Karpas-422 (cell line): ENCODE measurements around the gene FBXO10. TPM values are rescaled to one million over a fixed set of nuclear protein-coding genes. Genes with fewer than 3 reads are reported as not detected.

ENCODE experiments used
- DNase-seq: peaks from one replicate; pipeline ENCODE4 v3.0.0-alpha.2; 2015
- H2AFZ ChIP-seq: fragments of 200-600 bp; sonication (generic); 2 replicates; pipeline ENCODE4 v1.6.1; 2014; ENCODE audit warnings: antibody characterized with exemption, low read length, mixed read lengths
- H3K27ac ChIP-seq: fragments of 200-600 bp; sonication (generic); 2 replicates; pipeline ENCODE4 v1.5.1; 2014; ENCODE audit warnings: mild to moderate bottlenecking, low read length, moderate library complexity
- H3K27me3 ChIP-seq: fragments of 200-600 bp; sonication (generic); 2 replicates; pipeline ENCODE4 v1.6.1; 2014; ENCODE audit warnings: low read length, mixed read lengths
- H3K36me3 ChIP-seq: fragments of 200-600 bp; sonication (generic); 2 replicates; pipeline ENCODE4 v1.6.1; 2014; ENCODE audit warnings: low read length, mixed read lengths; ENCODE audit not compliant: insufficient read depth
- H3K4me1 ChIP-seq: fragments of 200-600 bp; sonication (generic); 2 replicates; pipeline ENCODE4 v1.6.1; 2014; ENCODE audit warnings: mild to moderate bottlenecking, low read length, mixed read lengths
- H3K4me2 ChIP-seq: fragments of 200-600 bp; sonication (generic); 2 replicates; pipeline ENCODE4 v1.6.1; 2014; ENCODE audit warnings: low read length, low read depth, mild to moderate bottlenecking; ENCODE audit not compliant: poor library complexity, severe bottlenecking
- H3K4me3 ChIP-seq: fragments of 200-600 bp; sonication (generic); 2 replicates; pipeline ENCODE4 v1.5.1; 2014; ENCODE audit warnings: mild to moderate bottlenecking, antibody characterized with exemption, low read length, mixed read lengths
- H3K79me2 ChIP-seq: fragments of 200-600 bp; sonication (generic); 2 replicates; pipeline ENCODE4 v1.6.1; 2014; ENCODE audit warnings: mild to moderate bottlenecking, low read length, mixed read lengths
- H3K9ac ChIP-seq: fragments of 200-600 bp; sonication (generic); 2 replicates; pipeline ENCODE4 v1.6.0; 2014; ENCODE audit warnings: low read length
- H3K9me2 ChIP-seq: fragments of 200-600 bp; sonication (generic), shearing (Covaris generic); replicated peaks from 2 replicates; pipeline ENCODE4 v1.6.0; 2014; ENCODE audit warnings: mild to moderate bottlenecking, low read length, moderate library complexity; ENCODE audit not compliant: insufficient read depth
- H3K9me3 ChIP-seq: fragments of 300-700, 200-600 bp; sonication (generic); 2 replicates; pipeline ENCODE4 v1.6.1; 2014; ENCODE audit warnings: low read length, mixed read lengths
- H4K20me1 ChIP-seq: fragments of 200-600 bp; sonication (generic); 2 replicates; pipeline ENCODE4 v1.6.1; 2014; ENCODE audit warnings: mild to moderate bottlenecking, antibody characterized with exemption, low read length, low read depth; ENCODE audit not compliant: insufficient read depth
- total RNA-seq: library from RNA; depleted of rRNA; stranded (reverse); fragments of >200 nt; shearing (Covaris generic); gene quantifications from 2 replicates; pipeline ENCODE4 v1.2.3, GENCODE V29; 2014; ENCODE audit warnings: low replicate concordance

The FBXO10 gene
- total RNA-seq, 1 experiment from 2014 or later = 25.8 TPM

DNA sequence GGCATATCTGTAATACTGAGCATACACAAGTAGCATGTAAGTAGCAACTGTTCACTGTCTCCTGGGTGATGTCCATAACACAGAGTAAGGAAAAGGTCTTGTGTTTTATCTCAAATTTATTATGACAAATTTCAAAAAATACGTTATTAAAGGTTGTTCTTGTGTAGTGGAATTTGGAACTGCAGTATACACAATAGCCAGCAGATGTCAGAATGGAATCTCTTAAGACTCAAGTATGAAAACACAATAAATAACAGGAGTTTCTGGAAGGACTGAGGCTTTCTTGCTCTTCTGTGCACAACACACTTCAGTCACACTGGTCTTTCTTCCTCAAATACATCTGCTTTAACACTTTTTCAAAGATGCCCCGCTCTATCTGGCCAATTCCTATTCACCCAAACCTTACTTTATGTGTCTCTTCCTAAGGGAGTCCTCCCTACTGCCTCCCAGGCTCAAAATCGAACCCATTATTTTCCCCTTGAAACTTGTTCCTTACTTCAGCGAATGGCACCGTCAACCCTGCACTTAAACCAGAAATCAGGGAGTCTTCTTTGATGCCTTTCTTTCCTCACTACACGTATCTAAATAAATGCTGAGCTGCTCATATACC is 6.5 kb upstream of the FBXO10 start:
- Histone ChIP-seq H4K20me1 (peaks cover 21% of the 10 kb centered on the region), H3K4me1 (peaks cover 44% of the 10 kb centered on the region), H3K36me3 (peaks cover 55% of the 10 kb centered on the region), H3K4me3 (no peak overlapping the region), H3K9me3 (no peaks in the 10 kb centered on the region), H3K27ac (no peak overlapping the region), H3K4me2 (no peak overlapping the region), H3K79me2 (peaks cover 71% of the 10 kb centered on the region), H3K9ac (no peak overlapping the region), H3K9me2 (no peaks in the 10 kb centered on the region), H2AFZ (no peak overlapping the region), H3K27me3 (no peaks in the 10 kb centered on the region)
- peak; percentile 78 for DNase-seq

DNA sequence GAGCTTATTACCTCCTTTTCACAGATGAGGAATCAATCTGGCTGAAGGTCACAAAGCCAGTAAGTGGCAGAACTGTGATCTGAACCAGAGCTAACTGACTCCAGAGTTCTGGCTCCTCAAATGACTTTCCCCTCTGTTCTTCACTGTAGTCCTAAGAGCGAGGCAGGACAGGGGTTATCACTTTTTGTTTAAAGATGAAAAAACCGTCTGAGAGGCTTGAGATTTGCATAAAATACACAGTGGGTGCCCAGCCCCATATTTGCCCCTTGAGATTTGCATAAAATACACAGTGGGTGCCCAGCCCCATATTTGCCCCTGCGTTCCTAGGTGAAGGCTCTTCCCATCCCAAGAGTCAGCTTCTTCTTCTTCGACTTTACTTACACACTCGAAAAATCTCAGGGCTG is 667 bp downstream of the FBXO10 start:
- Histone ChIP-seq H3K79me2 (peaks cover 56% of the 10 kb centered on the region), H3K9me3 (no peaks in the 10 kb centered on the region), H4K20me1 (peaks cover 6% of the 10 kb centered on the region; the same call in 1 of the 2 replicates), H3K9me2 (no peaks in the 10 kb centered on the region), H3K4me1 (peaks cover 38% of the 10 kb centered on the region), H3K27me3 (no peaks in the 10 kb centered on the region), H2AFZ (no peak overlapping the region), H3K4me3 (peak overlapping the region; percentile 67), H3K27ac (peak overlapping the region; percentile 71), H3K4me2 (peak overlapping the region; percentile 92), H3K36me3 (peaks cover 8% of the 10 kb centered on the region; the same call in 1 of the 2 replicates), H3K9ac (peak overlapping the region; percentile 73)
- peak; percentile 80 for DNase-seq

DNA sequence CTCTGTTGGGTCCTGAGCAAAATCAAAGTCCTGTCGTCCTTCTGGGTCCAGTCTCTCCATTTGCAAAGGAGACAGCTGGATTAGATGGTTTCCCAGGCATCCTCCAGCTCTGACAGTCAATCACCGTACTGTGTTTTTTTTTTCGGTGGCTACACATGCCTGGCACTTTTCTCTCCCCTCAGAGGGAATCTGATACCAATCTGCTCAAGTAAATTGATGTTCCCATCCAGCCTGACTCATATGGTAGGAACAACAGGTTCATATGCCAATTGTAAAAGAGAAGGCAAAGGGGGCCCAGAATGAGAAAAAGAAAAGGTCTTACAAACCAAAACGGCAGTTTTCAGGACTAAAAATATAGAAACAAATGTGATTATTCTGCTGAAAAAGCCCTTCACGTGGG is 1.2 kb downstream of the FBXO10 start:
- H3K27me3 ChIP-seq = no peaks in the 10 kb centered on the region
- peaks cover 6% of the 10 kb centered on the region; the same call in 1 of the 2 replicates for H4K20me1 ChIP-seq
- H3K36me3 ChIP-seq = peaks cover 8% of the 10 kb centered on the region; the same call in 1 of the 2 replicates
- no peaks in the 10 kb centered on the region for H3K9me3 ChIP-seq
- peak overlapping the region; percentile 71 for H3K27ac ChIP-seq
- H3K79me2 ChIP-seq = peaks cover 57% of the 10 kb centered on the region
- peak overlapping the region; percentile 92 for H3K4me2 ChIP-seq
- DNase-seq = no peak
- H3K4me3 ChIP-seq = peak overlapping the region; percentile 67
- H3K9me2 ChIP-seq = no peaks in the 10 kb centered on the region
- peak overlapping the region; percentile 73 for H3K9ac ChIP-seq
- no peak overlapping the region for H2AFZ ChIP-seq
- H3K4me1 ChIP-seq = peaks cover 38% of the 10 kb centered on the region

DNA sequence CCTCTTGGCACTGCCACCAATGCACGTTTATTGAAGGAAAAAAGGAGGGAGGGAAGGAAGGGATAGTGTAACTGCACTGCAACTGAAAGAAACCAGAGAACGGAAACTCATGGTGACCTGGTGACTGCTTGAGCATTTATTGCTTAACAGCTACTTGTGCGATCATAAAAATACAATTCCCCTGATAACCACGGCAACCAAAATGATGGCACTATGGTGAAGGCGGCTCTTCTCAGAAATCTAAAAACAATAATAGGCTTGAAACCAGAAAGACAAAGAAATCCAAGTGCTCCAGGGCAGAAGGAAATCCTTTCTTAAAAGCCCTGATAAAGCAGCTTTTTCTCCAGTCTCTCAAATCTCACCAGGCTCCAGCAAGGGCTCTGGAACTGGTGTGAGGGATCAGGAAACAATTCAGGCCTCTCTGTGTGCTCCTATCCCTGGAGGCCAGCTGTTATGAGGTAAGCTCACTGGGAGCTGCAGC is 1.9 kb downstream of the FBXO10 start:
- Histone ChIP-seq H3K4me1 (peaks cover 38% of the 10 kb centered on the region), H3K9me3 (no peaks in the 10 kb centered on the region), H3K9me2 (no peaks in the 10 kb centered on the region), H3K4me3 (no peak overlapping the region), H3K9ac (0 out of 2 replicates have a peak overlapping the region, but pooled peaks have one; percentile 73), H3K79me2 (peaks cover 62% of the 10 kb centered on the region), H3K27me3 (no peaks in the 10 kb centered on the region), H3K36me3 (peaks cover 8% of the 10 kb centered on the region; the same call in 1 of the 2 replicates), H3K4me2 (peak overlapping the region; percentile 92), H2AFZ (no peak overlapping the region), H4K20me1 (peaks cover 6% of the 10 kb centered on the region; the same call in 1 of the 2 replicates), H3K27ac (no peak overlapping the region)
- DNase-seq = no peak

DNA sequence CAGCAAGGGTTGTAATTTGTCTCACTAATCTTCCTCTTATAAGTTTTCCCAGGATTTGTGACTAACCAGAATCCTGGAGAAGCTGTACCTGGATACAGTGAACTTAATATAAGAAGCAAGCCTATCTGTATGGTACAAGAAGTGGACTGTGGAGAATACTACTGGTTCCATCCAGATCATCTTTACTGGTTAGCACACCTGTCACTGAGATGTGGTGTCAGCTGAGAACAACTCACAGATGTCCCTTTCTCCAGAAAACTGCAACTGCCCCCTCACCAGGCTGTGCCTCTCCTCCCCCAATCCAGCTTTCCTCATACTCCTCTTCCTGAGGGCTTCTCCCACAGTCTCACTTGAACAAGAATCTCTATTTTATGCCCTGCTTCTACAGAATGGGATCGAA is 4.9 kb downstream of the FBXO10 start:
- DNase-seq = no peak
- H3K4me3 ChIP-seq = no peak overlapping the region
- peaks cover 6% of the 10 kb centered on the region; the same call in 1 of the 2 replicates for H4K20me1 ChIP-seq
- peaks cover 61% of the 10 kb centered on the region for H3K79me2 ChIP-seq
- H3K4me1 ChIP-seq = peaks cover 36% of the 10 kb centered on the region
- H2AFZ ChIP-seq = no peak overlapping the region
- H3K4me2 ChIP-seq = no peak overlapping the region
- H3K27ac ChIP-seq = no peak overlapping the region
- H3K9ac ChIP-seq = no peak overlapping the region
- H3K9me3 ChIP-seq = no peaks in the 10 kb centered on the region
- H3K27me3 ChIP-seq = no peaks in the 10 kb centered on the region
- H3K36me3 ChIP-seq = peaks cover 14% of the 10 kb centered on the region
- no peaks in the 10 kb centered on the region for H3K9me2 ChIP-seq

DNA sequence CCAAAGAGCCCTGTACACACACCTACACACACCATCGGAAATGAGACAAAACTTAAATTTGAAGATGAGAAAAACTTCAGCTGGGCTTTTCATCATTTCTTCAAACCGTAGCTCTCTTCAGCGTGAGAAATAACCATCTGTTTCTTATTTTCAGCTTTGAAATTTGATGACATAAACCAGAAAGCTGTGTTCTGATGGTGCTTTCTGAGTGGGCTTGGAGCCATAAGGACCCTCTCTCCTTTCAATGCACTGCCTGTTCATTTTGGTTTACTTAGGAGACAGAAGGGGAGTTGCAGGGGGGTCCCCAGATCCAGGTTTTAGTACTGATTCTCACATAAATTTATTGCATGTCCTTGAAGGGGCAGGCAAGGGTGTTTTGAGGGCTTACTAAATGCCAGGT is 9.5 kb downstream of the FBXO10 start:
- Histone ChIP-seq H3K27me3 (no peaks in the 10 kb centered on the region), H3K9me2 (no peaks in the 10 kb centered on the region), H3K4me1 (peaks cover 48% of the 10 kb centered on the region), H3K4me3 (no peak overlapping the region), H4K20me1 (no peaks in the 10 kb centered on the region), H3K79me2 (peaks cover 48% of the 10 kb centered on the region), H3K9me3 (peaks cover 16% of the 10 kb centered on the region), H3K36me3 (peaks cover 21% of the 10 kb centered on the region), H3K9ac (no peak overlapping the region; the same call in 1 of the 2 replicates), H3K27ac (peak overlapping the region; percentile 44), H3K4me2 (peak overlapping the region; percentile 58), H2AFZ (no peak overlapping the region)
- DNase-seq = no peak

DNA sequence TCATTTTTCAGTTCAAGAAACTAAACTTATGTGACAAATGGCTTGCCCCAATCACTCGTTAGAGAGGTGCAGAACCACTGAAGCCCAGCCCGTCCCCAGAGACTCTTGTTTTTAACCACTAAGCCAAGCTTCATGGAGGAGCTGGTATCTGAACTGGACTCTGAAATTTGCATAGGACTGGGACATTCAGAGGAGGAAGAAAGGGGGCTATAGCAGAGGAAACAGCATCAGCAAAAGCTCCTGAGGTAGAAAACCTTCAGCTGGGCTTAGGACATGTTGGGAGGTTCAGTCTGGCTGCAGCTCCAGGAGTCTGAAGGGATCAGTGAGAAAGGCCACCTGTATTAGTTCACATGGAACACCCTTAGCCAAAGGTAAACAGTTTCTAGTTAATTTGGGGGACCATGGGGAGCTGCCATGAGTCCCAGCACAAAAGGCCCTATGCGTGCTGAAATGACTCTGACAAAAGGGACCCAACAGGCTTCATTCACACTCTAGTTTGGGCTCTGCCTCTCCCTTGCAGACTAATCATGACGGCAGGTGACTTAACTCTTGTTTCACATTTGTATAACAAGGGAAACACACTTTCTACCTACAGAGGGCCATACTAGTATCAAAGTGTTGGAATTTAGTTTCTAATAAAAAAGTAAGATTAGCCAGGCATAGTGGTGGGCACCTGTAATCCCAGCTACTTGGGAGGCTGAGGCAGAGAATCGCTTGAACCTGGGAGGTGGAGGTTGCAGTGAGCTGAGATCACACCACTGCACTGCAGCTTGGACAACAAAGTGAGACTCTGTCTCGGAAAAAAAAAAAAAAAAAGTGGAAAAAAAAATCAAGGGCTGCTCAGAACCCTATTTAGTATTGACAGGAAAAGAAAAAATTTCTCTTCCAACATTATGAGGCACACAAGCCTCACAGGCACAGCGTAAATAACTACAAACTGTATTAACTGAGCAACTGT is 10.2 kb downstream of the FBXO10 start:
- peaks cover 16% of the 10 kb centered on the region for H3K9me3 ChIP-seq
- H3K4me3 ChIP-seq = peak overlapping the region; percentile 22
- no peak overlapping the region for H3K9ac ChIP-seq
- no peaks in the 10 kb centered on the region for H4K20me1 ChIP-seq
- no peaks in the 10 kb centered on the region for H3K9me2 ChIP-seq
- H3K79me2 ChIP-seq = peaks cover 44% of the 10 kb centered on the region
- DNase-seq = peak; percentile 68
- peaks cover 21% of the 10 kb centered on the region for H3K36me3 ChIP-seq
- peak overlapping the region; percentile 58 for H3K4me2 ChIP-seq
- H3K27me3 ChIP-seq = no peaks in the 10 kb centered on the region
- peaks cover 55% of the 10 kb centered on the region for H3K4me1 ChIP-seq
- H2AFZ ChIP-seq = no peak overlapping the region
- peak overlapping the region; percentile 59 for H3K27ac ChIP-seq

DNA sequence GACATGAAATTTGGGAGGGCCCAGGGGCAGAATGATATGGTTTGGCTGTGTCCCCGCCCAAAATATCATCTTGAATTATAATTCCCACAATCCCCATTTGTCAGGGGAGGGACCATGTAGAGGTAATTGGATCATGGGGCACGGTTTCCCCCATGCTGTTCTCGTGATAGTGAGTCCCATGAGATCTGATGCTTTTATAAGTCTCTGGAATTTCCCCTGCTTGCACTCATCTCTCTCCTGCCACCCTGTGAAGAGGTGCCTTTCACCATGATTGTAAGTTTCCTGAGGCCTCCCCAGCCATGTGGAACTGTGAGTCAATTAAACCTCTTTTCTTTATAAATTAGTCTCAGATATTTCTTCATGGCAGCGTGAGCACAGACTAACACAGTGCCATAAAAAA is 11.3 kb downstream of the FBXO10 start:
- H3K4me1 ChIP-seq = peaks cover 59% of the 10 kb centered on the region
- no peaks in the 10 kb centered on the region for H4K20me1 ChIP-seq
- H3K9me3 ChIP-seq = peaks cover 16% of the 10 kb centered on the region
- H3K27me3 ChIP-seq = no peaks in the 10 kb centered on the region
- H3K4me3 ChIP-seq = peak overlapping the region; percentile 22; the same call in 1 of the 2 replicates
- H2AFZ ChIP-seq = no peak overlapping the region
- H3K27ac ChIP-seq = peak overlapping the region; percentile 59; the same call in 1 of the 2 replicates
- H3K9ac ChIP-seq = no peak overlapping the region
- H3K36me3 ChIP-seq = peaks cover 21% of the 10 kb centered on the region
- no peak overlapping the region for H3K4me2 ChIP-seq
- peaks cover 42% of the 10 kb centered on the region for H3K79me2 ChIP-seq
- no peak for DNase-seq
- no peaks in the 10 kb centered on the region for H3K9me2 ChIP-seq
